Measurements from ENCODE around the gene RAD23A.
"Not testable (repeated sequence)": the region's sequence is repeated elsewhere in the genome, so short reads cannot be mapped to it uniquely, and the experiment has no call there.

RAD23A gene

DNA sequence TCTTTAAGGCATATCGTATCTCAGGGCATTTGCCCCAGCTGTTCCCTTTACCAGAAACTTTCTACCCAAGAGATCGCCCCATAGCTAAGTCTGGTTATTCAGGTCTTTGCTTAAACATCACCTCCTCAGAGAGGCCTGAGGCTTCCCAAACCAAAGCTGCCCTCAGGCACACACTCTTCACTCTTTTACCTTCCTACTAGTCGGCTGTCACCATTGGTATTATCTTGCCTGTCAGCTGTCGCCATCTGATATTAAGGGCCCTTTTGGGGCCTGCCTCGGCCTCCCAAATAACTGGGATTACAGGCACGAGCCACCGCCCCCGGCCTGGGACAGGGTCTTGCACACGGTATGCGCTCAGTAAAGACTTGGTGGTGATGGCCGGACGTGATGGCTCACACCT lies 10.3 kb downstream of the RAD23A start:
- no peak for DNase-seq

DNA sequence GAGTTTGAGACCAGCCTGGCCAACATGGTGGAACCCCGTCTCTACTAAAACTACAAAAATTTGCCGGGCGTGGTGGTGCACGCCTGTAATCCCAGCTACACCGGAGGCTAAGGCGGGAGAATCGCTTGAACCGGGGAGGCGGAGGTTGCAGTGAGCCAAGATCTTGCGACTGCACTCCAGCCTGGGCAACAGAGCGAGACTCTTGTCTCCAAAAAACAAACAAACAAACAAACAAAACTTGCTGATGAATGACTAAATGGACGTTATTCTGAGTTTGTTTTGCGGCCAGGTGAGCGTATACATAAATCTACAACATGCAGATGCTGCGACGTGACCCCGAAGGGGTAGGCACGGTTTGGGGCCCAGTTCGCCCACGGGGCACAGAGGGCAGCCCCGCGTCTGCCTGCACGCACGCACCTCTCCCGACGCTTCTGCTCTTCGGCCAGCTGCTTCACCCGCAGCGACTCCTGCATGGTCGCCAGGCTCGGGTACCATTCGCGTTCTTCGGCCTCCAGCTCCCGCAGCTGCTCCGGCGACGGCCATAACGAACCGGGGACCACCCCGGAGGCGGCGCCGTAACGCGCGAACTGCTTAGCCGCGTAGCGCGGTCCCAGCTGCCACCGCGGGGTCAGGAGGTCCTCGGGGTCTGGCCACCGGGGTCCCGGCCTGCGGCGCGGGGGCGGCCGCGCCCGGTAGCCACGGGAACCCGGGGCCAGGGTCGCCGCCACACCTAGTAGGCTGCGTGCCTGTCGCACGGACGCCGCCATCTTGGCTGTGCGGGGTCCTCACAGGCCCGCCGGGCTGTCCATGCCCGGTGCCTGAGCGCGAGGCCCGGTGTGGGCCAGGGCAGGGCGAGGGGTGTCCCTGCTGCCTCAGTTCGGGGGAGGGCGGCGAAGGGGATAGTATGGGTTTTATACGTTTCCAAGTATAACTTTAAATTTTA lies 11.1 kb downstream of the RAD23A start, which contains the start of gene GADD45GIP1:
GADD45GIP1 (minus strand) TSS at position 778 of the 943 bp plus-strand sequence; CDS start at position 767, 11 bp downstream.
- peak; percentile 85 for DNase-seq

DNA sequence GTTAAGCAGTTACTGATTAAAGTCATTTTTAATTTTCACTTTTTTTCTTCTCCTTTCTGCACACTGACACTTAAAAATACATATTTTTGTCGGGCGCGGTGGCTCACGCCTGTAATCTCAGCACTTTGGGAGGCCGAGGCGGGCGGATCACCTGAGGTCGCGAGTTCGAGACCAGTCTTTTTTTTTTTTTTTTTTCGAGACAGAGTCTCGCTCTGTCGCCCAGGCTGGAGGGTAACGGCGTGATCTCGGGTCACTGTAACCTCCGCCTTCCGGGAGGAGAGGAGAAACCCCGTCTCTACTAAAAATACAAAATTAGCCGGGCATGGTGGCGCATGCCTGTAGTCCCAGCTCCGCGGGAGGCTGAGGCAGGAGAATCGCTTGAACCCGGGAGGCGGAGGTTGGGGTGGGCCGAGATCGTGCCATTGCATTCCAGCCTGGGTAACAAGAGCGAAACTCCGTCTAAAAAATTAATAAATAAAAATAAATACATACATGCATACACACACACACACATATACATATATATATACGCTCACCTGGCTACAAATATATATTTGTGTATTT lies 11.8 kb downstream of the RAD23A start:
- not testable (repeated sequence) for DNase-seq

DNA sequence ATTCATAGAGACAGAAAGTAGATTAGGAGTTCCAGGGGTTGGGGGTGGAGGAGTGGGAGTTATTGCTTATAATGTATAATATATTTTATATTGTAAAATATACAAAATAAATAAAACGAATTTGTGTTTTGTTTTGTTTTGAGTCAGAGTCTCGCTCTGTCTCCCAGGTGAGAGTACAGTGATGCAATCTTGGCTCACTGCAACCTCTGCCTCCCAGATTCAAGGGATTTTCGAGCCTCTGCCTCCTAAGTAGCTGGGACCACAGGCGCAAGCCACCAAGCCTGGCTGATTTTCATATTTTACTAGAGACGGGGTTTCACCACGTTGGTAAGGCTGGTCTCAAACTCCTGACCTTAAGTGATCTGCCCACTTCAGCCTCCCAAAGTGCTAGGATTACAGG lies 13.8 kb downstream of the RAD23A start:
- DNase-seq = no peak

DNA sequence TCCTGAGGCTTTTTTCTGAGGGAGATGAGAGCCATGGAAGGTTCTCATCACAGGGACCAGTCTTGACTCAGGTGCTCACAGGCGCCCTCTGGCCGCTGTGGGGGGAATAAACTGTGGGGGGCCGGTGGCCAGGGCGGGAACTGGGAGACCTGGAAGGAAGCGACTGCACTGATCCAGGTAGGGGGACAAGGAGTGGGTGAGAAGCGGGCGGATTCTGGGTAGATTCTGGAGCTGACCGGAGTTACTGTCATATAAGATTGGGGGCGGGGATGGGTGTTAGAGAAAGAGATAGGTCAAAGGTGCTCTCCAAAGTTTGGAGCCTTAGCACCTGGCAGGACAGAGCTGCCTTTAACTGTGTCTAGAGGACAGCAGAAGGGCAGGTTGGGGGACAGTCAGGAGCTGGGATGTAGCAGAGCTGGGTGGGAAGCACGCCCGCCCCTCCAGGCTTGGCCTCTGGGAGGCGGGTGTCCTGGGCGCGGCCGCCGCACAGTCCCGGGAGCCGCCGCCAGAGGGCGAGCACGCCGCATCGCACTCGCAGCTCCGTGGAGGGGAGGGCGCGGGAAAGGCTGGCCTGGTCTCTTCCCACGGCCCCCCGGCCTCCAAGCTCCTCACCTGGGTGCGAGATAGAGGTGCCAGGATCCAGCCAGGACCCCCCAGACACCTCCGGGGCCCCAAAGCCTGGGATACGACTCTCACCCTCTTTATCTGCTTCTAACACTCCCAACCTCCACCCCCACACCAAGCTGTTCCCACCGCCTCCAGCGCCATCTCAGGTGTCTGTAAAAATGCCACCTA lies 19.6 kb downstream of the RAD23A start:
- DNase-seq = peak; percentile 80

DNA sequence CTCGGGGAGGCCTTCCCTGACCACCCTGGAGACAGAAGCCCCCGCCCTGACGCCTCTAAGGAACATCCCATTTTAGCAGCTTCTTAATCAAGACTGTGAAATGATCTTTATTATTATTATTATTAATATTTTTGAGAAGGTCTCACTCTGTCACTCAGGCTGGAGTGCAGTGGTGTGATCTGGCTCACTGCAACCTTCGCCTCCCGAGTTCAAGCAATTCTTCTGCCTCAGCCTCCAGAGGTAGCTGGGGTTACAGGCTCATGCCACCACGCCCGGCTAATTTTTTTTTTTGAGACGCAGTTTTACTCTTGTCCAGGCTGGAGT lies 20.1 kb downstream of the RAD23A start:
- DNase-seq = no peak

DNA sequence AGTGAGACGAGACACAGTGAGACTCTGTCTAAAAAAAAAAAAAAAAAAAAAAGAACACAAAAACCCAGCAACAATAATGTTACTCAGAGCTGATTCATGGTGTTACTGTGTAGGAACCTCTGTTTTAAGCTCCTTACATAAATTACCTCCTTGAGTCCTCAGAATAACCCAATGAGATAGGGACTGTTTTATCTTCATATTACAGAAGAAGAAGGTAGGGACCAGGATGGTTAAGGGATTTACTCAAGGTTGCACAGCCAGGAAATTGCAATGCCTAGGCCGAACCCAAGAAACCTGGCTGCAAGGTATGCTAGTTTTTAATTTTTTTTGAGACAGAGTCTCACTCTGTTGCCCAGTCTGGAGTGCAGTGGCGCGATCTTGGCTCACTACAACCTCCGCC lies 22.2 kb downstream of the RAD23A start:
- DNase-seq = no peak

DNA sequence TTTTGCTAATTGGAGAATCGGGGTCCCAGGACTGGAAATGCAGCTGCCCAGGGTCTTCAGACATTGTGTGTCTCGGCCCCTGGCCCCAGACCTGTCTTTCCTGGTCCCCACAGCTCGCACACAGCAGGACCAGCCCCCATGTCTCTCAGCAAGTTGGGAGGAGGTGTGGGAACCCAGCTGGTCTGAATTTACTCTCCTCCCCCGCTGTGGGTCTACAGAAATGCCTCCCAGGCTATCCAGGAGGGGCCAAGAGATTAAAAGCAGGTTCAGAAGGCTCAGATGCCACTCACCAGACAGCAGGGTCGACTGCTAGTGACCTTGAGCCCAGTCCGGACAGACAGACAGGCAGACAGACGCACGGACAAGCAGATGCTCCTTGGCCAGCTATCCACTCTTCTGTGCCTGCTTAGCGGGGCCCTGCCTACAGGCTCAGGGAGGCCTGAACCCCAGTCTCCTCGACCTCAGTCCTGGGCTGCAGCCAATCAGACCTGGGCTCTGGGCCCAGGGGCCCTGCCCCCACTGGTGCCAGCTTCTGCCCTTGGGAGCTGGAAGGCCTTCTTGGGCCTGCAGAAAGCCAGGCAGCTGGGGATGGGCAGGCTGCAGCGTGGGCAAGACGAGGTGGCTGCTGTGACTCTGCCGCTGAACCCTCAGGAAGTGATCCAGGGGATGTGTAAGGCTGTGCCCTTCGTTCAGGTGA lies 23.8 kb downstream of the RAD23A start, which contains the start of gene DAND5:
DAND5 (plus strand) TSS at position 285 of the 697 bp plus-strand sequence; CDS start at position 370, 85 bp downstream.
- DNase-seq = no peak

DNA sequence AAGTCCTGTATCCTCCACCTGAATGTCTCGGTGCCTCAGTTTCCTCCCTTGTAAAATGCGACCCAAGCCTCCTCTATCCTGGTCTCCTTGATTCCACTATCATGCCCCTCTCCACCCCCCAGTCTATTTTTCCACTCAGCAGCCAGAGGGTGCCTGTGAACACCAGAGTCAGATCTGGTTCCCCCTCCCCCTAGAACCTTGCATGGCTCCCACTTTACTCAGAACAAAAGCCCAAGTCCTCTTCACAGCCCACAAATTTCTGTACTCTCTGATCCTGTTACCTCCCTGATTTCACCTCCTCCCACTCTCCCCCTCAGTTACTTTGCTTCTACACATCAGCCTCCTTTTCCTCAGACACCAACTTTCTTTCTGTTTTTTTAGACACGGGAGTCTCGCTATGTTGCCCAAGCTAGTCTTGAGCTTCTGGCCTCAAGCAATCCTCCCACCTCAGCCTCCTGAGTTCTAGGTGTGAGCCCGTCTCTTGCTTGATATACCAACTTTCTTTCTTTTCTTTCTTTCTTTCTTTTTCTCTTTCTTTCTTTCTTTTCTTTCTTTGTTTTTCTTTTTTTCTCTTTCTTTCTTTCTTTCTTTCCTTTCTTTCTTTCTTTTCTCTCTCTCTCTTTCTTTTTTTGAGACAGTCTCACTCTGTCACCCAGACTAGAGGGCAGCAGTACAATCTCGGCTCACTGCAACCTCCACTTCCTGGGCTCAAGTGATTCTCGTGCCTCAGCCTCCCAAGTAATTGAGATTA lies 24.6 kb downstream of the RAD23A start:
- DNase-seq = no peak

DNA sequence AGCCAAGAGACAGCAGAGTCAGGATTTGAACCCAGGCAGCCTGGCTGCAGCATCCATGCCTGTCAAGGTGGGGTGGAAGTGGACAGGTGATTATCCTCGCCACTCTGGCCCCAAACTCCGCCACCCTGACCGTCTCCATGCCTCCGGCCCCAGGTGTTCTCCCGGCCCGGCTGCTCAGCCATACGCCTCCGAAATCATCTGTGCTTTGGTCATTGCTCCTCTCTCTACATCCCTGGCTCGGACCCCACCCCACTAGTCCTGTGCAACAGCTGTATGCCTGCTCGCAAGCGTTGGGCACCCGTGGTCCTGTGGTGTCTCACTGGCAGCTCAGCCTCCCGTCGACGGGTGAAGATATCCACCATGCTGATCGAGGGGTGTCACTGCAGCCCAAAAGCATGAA lies 27.6 kb downstream of the RAD23A start:
- DNase-seq = no peak

DNA sequence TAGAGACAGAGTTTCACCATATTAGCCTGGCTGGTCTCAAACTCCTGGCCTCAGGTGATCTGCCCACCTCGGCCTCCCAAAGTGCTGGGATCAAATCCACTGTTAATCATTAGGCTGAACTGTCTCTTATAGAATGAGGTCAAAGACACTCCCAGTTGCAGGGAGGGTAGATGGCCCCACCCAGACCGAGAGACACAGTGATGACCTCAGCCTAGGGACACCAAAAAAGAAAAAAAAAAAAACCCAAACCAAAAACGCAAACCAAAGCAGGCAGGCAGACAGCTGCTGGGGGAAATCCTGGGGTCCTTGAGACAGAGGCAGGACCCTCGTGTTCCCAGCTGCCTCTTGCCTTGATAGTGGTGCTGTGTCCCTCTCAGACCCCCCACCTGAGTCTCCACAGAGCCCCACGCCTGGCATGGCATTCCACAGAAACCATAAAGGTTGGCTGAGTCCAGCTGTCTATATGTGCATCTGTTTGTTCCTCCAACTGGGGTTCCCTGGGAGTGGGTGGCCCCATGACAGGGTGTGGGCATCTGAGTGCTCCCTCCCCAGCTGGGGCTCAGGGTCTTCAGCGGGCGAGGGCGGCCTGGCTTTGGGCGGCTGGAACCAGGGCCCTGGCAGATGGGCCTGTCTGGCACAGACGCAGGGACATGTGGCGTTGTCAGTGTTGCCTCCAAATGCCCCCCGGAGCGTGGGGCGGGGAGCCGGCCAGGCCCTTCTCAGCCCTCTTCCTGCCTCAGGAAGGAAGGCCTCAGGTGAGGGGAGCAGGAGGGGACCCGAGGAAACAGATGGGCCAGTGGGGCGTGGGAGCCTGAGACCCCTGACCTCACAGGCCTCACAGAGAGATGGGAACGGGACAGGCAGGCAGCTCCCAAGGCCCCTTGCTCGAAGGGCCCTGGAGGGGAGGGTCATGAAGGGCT lies 28.9 kb downstream of the RAD23A start:
- DNase-seq = peak; percentile 37

DNA sequence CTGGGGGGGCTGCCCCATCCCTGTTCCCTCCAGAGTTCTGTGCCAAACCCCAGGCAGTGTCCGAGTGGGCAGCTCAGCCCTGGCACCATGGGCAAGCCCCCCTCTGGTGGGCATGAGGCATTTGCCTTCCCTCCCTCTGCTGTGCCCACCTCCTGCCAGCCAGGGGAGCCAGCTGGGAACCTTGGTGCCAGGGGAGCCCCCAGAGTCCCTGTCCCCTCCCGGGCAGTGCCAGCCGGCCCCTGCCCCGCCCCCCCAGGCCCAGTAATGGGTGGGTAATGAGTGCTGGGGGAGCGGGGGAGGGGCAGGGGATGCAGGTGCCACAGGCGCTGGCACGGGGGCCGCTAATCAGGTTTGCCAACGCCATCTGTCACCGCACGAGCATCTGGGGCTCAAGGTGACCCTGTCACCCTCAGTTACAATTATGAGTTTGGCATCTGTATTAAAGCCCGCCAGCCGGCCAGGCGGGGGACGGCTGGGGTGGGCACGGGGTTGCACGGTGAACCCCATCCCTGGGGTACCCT lies 29.6 kb downstream of the RAD23A start:
- no peak for DNase-seq

DNA sequence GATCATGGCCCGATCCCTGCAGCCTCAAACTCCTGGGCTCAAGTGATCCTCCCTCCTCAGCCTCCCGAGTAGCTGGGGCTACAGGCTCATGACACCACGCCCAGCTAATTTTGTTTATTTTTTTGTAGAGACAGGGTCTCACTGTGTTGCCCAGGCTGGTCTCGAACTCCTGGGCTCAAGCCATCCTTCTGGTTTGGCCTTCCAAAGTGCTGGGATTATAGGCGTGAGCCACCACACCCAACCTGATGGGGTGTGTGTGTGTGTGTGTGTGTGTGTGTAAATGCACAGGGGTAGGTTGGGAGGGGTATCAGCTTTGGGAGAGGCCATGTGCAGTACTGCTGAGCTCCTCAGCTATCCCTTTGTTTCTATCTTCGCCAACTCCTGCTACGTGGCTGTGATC lies 30.4 kb downstream of the RAD23A start:
- DNase-seq = not testable (repeated sequence)

DNA sequence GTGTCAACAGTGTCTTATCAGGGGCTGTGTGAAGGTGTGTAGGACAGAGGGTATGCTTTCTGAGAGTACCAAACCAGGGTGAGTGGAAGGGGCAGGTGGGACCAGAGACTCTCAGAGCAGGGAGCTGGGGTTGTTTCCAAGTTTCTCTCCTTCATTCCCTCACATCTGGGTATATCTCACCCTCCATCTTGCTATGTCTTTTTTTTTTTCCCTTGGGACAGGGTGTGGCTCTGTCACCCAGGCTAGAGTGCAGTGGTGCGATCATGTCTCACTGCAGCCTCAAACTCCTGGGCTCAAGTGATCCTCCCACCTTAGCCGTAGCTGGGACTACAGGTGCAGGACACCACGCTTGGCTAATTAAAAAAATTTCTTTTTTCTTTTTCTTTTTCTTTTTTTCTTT lies 34.3 kb downstream of the RAD23A start:
- no peak for DNase-seq

DNA sequence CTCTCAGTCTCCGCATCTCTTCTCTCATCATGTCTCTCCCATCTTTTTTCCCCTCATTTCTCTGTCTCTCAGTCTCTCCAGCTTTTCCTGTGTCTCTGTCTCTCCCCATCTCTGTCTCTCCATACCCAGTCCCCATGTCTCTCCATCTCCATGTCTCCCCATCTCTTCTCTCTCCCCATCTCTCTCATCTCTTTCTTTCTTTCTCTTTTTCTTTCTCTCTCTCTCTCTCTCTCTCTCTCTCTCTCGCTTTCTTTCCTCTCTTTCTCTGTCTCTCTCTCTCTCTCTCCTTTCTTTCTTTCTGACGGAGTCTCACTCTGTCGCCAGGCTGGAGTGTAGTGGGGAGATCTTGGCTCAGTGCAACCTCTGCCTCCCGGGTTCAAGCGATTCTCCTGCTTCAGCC lies 37.0 kb downstream of the RAD23A start:
- no peak for DNase-seq

DNA sequence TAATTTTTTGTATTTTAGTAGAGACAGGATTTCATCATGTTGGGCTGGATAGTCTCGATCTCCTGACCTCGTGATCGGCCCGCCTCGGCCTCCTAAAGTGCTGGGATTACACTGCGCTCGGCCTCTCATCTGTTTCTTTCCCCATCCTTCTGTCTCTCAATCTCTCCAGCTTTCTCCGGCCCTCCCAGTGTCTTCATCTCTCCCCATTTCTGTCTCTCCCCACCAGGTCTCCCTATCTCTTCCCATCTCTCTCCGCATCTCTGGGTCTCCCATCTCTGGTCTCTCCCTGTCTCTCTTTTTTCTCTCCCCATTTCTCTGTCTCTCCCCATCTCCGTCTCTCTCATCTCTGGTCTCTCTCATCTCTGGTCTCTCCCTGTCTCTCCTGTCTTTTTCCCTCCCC lies 37.4 kb downstream of the RAD23A start:
- DNase-seq = no peak

DNA sequence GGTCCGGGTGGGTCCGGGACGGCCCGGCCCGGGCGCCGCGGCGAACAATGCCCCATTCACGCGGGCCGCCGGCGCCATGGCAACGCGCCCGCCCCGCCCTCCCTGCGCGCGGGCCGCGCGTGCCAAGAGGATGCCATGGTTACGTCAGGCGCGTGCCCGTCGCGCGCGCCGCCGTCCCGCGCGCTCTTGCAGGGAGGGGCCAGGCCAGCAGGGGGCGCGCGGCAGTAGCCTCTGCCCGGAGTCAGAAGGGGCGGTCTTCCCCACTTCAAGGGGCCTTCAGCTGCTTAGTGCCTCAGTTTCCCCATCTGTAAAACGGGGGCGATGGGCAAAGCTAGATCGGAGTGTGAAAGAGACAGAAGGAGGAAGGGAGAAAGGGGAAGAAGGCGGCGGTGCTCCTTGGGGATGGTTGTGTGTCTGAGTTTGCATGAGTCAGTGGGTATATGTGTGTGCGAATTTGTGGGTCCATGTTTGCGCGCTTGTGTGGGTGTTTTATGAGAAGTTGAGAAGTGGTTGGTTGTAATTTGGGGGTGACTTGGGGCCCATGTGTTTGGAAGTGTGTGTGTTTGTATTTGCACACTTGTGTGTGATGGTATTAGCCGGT lies 38.0 kb downstream of the RAD23A start:
- DNase-seq = peak; percentile 89

DNA sequence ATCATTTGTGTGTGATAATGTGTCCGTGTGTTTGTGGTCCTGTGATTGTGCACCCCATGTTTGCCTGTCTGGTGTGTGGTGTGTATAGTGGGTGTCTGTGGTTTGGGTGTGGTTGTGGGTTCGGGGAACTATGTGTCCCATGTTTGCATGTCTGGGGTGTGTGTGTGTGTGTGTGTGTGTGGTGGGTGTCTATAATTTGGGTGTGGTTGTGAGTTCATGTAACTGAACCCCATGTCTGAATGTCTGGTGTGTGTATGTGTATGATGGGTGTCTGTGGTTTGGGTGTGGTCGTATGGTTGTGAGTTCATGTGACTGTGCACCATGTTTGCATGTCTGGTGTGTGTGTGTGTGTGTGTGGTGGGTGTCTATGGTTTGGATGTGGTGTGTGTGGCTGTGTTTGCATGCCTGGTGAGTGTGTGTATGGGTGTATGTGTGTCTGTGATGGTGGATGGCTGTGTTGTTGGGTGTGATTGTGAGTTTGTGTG lies 38.5 kb downstream of the RAD23A start:
- DNase-seq = peak; percentile 33

DNA sequence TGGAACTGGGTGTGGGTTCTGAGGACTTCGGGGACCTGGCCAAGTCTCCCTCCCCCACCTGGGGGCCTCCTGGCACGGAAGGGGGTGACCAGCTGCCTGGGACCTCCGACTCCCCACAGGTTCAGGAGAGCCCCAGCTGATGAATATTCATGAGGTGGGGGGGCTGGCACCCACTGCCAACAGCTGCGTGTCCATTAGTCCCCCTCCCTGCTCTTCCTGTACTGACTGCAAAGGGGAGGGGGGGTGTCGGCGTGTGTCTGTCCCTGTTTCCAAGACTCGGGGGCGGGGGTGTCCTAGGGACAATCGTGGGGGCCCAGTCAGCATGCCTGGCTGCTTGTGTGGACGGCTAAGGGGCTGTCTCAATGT lies 39.0 kb downstream of the RAD23A start:
- DNase-seq = peak; percentile 61
